A549 (cell line): ENCODE results near the gene NPAS2. TPM values are rescaled to one million over a fixed set of nuclear protein-coding genes. Genes with fewer than 3 reads are reported as not detected.

Experiments
- ATAC-seq, 2 experiments: fragments of 200-7000 bp in 1 of 2; fragments of >200 bp in 1 of 2; cut with Nextera tagmentation in 1 of 2; cut with Tn5 transposase in 1 of 2; 3 replicates each; pipeline versions ENCODE4 v1.8.0 to v1.9.1; 2018 to 2020; ENCODE audit warnings: mild to moderate bottlenecking in 1 of 2, moderate library complexity in 1 of 2
- CTCF ChIA-PET: fragments of 300-600 bp; sonication (Branson Sonifier 250); formaldehyde crosslinking; extraction: SDS; loops from one replicate; lab custom pipeline; 2021; ENCODE audit warnings: antibody characterized with exemption, inconsistent platforms; lab: Yijun Ruan, JAX
- POLR2A ChIA-PET: fragments of 350-600 bp; formaldehyde crosslinking; extraction: SDS; loops from one replicate; lab custom pipeline; 2021; ENCODE audit warnings: antibody characterized with exemption, inconsistent platforms; lab: Yijun Ruan, JAX
- DNase-seq, 2 experiments: peaks; one replicate each; pipeline versions ENCODE4 v3.0.0 to v3.0.0-alpha.2; 2011 to 2016; ENCODE audit warnings: low read depth in 1 of 2, low spot score in 1 of 2
- FAIRE-seq: peaks from 2 replicates; lab custom pipeline; 2011; peaks lifted over from hg19 to GRCh38; lab: Jason Lieb, UNC
- H3K27ac ChIP-seq, 2 experiments: fragments of >200 bp; sonication (Bioruptor Twin); formaldehyde crosslinking; 3 replicates each; pipeline ENCODE4 v1.5.1; 2016 to 2017
- H3K4me1 ChIP-seq: fragments of >200 bp; sonication (Bioruptor Twin); formaldehyde crosslinking; 3 replicates; pipeline ENCODE4 v1.6.1; 2016
- H3K4me2 ChIP-seq: fragments of >200 bp; sonication (Bioruptor Twin); formaldehyde crosslinking; 3 replicates; pipeline ENCODE4 v1.6.1; 2016
- H3K4me3 ChIP-seq: fragments of >200 bp; sonication (Bioruptor Twin); formaldehyde crosslinking; 3 replicates; pipeline ENCODE4 v1.5.1; 2016
- H3K9me3 ChIP-seq: fragments of >200 bp; sonication (Bioruptor Twin); formaldehyde crosslinking; 3 replicates; pipeline ENCODE4 v1.6.1; 2016
- CBX8 ChIP-seq: fragments of 200-600 bp; sonication (generic); IDR thresholded peaks from 2 replicates; pipeline ENCODE4 v1.6.1; 2016
- CHD4 ChIP-seq: fragments of 200-600 bp; sonication (generic); IDR thresholded peaks from 2 replicates; pipeline ENCODE4 v1.6.1; 2016; ENCODE audit warnings: antibody characterized with exemption, mild to moderate bottlenecking, borderline replicate concordance
- EHF ChIP-seq: fragments of 250-450 bp; sonication (Bioruptor Pico); IDR thresholded peaks from 2 replicates; pipeline ENCODE4 v1.5.0; 2020; ENCODE audit warnings: mild to moderate bottlenecking
- ELK1 ChIP-seq: fragments of 150-350 bp; IDR thresholded peaks from 2 replicates; pipeline ENCODE4 v1.6.1; 2014; ENCODE audit warnings: low read depth, mild to moderate bottlenecking, low read length
- ESRRA ChIP-seq: fragments of 150-350 bp; IDR thresholded peaks from 2 replicates; pipeline ENCODE4 v1.6.1; 2014; ENCODE audit warnings: mild to moderate bottlenecking, low read length, borderline replicate concordance
- FOSL2 ChIP-seq, 2 experiments: fragments of 450-650 bp in 1 of 2; fragments of >200 bp in 1 of 2; sonication (Bioruptor Twin) in 1 of 2; formaldehyde crosslinking; IDR thresholded peaks; 2 replicates each; pipeline versions ENCODE4 v1.5.0 to v1.6.1; 2016 to 2020; ENCODE audit warnings: mild to moderate bottlenecking in 1 of 2, moderate library complexity in 1 of 2
- GATA3 ChIP-seq: IDR thresholded peaks from 2 replicates; pipeline ENCODE4 v1.6.1; 2012; ENCODE audit warnings: borderline replicate concordance
- HEYL ChIP-seq: fragments of 250-450 bp; sonication (Bioruptor Pico); IDR thresholded peaks from 2 replicates; pipeline ENCODE4 v1.8.0; 2021; ENCODE audit warnings: mild to moderate bottlenecking, moderate library complexity
- HOXA7 ChIP-seq: fragments of 250-450 bp; sonication (Bioruptor Pico); IDR thresholded peaks from 2 replicates; pipeline ENCODE4 v1.5.0; 2020; ENCODE audit warnings: mild to moderate bottlenecking, moderate library complexity
- HOXB13 ChIP-seq: fragments of 250-450 bp; sonication (Bioruptor Pico); IDR thresholded peaks from 2 replicates; pipeline ENCODE4 v1.5.0; 2020; ENCODE audit warnings: low read depth, mild to moderate bottlenecking, moderate library complexity
- JUN ChIP-seq, 2 experiments: fragments of >200 bp; sonication (Bioruptor Twin); formaldehyde crosslinking; IDR thresholded peaks; 2 replicates in 1 of 2; 3 replicates in 1 of 2; pipeline ENCODE4 v1.6.1; 2016 to 2017
- KDM1A ChIP-seq: fragments of 200-600 bp; sonication (generic); IDR thresholded peaks from 2 replicates; pipeline ENCODE4 v1.6.1; 2016; ENCODE audit warnings: low read depth, mild to moderate bottlenecking
- KDM5A ChIP-seq: fragments of 200-600 bp; sonication (generic); IDR thresholded peaks from 2 replicates; pipeline ENCODE4 v1.6.1; 2016; ENCODE audit warnings: antibody characterized with exemption, mild to moderate bottlenecking
- MYC ChIP-seq: IDR thresholded peaks from 2 replicates; pipeline ENCODE4 v1.6.1; 2012; ENCODE audit warnings: mild to moderate bottlenecking, inconsistent platforms, low read length, improper control_type of control experiment, borderline replicate concordance
- POLR2AphosphoS2 ChIP-seq: conservative IDR thresholded peaks from 2 replicates; pipeline ENCODE4 v1.6.1; 2012; ENCODE audit warnings: low read length, improper control_type of control experiment, inconsistent platforms
- RAD21 ChIP-seq, 2 experiments: fragments of >200 bp in 1 of 2; sonication (Bioruptor Twin) in 1 of 2; formaldehyde crosslinking in 1 of 2; IDR thresholded peaks in 1 of 2; conservative IDR thresholded peaks in 1 of 2; 2 replicates in 1 of 2; 3 replicates in 1 of 2; pipeline ENCODE4 v1.6.1; 2012 to 2018; ENCODE audit warnings: inconsistent platforms in 1 of 2
- REST ChIP-seq: fragments of 200-600 bp; sonication (generic); IDR thresholded peaks from 2 replicates; pipeline ENCODE4 v1.6.1; 2016; ENCODE audit warnings: antibody characterized with exemption, mild to moderate bottlenecking, moderate library complexity
- RFX5 ChIP-seq: fragments of 450-650 bp; IDR thresholded peaks from 2 replicates; pipeline ENCODE4 v1.7.1; 2014; ENCODE audit warnings: antibody characterized with exemption, mild to moderate bottlenecking, moderate library complexity
- SMC3 ChIP-seq: fragments of >200 bp; sonication (Bioruptor Twin); formaldehyde crosslinking; IDR thresholded peaks from 3 replicates; pipeline ENCODE4 v1.6.1; 2018; ENCODE audit warnings: inconsistent platforms
- ZSCAN20 ChIP-seq: fragments of 250-450 bp; sonication (Bioruptor Pico); IDR thresholded peaks from 2 replicates; pipeline ENCODE4 v1.8.0; 2022; ENCODE audit warnings: mild to moderate bottlenecking, moderate library complexity
- WGBS: methylation state at CpG from one replicate; pipeline ENCODE4 v1.1.6; 2017; ENCODE audit errors: missing lambda C conversion rate; 5-methylcytosine and 5-hydroxymethylcytosine counted together
- polyA plus RNA-seq, 4 experiments: library from polyadenylated mRNA; depleted of rRNA in 3 of 4; stranded (reverse); fragments of >200 nt; fragmentation: RNase III in 1 of 4; extraction: RNeasy Plus Mini Kit Qiagen cat#74134 plus additional on column Dnase treatment in 1 of 4; gene quantifications; 2 replicates in 3 of 4; 3 replicates in 1 of 4; pipeline ENCODE4 v1.2.3, GENCODE V29; 2011 to 2017
- TF ChIP-seq, protein P1 (sequence below): IDR thresholded peaks from 2 replicates; pipeline ENCODE4 v1.6.1; 2012

Gene NPAS2
- polyA plus RNA-seq, 2 of the 4 experiments (the other 2 are of a cell fraction) = 31.4 to 56.1 TPM

GRCh38 chr2:100812573-100812972 is 7.4 kb upstream of the NPAS2 start:
- CTCF ChIA-PET = no interaction called here

DNA sequence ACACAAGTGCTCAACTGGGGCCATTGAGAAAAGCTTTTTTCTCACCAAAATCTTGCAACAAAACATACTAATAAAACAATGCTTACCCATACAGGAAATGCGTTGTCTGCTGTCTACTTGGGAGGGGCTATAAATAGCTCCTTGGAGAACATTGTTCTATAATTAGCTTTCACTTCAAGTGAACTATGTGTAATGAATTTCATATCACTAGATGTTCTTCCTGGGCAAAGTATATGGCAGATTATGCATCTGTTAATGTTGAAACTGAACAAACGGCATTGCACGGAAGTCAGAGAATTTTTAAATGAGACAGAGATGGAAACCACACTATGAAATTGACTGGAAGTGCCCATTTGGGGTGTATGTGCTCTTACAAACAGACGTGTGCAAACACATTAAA is 6.4 kb upstream of the NPAS2 start:
- ChIA-PET POLR2A (no interaction called here), CTCF (interaction anchor here (1.1 to 2.0 kb wide), 2 partner anchors 203 to 206 kb away, joined by 4 to 6 read pairs; no protein-coding TSS in a partner anchor)
- H3K4me1 ChIP-seq = peaks cover 15% of the 10 kb centered on the region
- H3K4me2 ChIP-seq = no peak overlapping the region
- no peak overlapping the region for H3K27ac ChIP-seq
- WGBS = 85% methylated on average over 4 of the region's 4 CpGs
- H3K9me3 ChIP-seq = no peaks in the 10 kb centered on the region
- FAIRE-seq (no peak), DNase-seq (no peak), ATAC-seq (no peak)
- TF ChIP-seq CBX8 (no peak), KDM5A (no peak), ESRRA (no peak)
- H3K4me3 ChIP-seq = no peak overlapping the region

More at GRCh38 chr2:100812573-100812972, 7.4 kb upstream of the NPAS2 start:
- 85% methylated on average over 4 of the region's 4 CpGs for WGBS
- DNase-seq (no peak), ATAC-seq (no peak), FAIRE-seq (no peak)
- no peaks in the 10 kb centered on the region for H3K9me3 ChIP-seq
- no peak overlapping the region for H3K27ac ChIP-seq
- POLR2A ChIA-PET = no interaction called here
- TF ChIP-seq FOSL2 (IDR thresholded peaks at IDR 0.05) (no peak), FOSL2 (CRISPR knock-in tag; IDR thresholded peaks at IDR 0.05) (no peak), POLR2AphosphoS2 (no peak), ELK1 (no peak), JUN (IDR thresholded peaks at IDR 0.05) (no peak), REST (no peak), RFX5 (no peak), SMC3 (no peak), CHD4 (no peak), GATA3 (no peak), RAD21 (conservative IDR thresholded peaks at IDR 0.05 in 1 of 2, IDR thresholded peaks at IDR 0.05 in 1 of 2) (no peak), KDM1A (no peak), HOXA7 (CRISPR knock-in tag) (no peak)
- TF ChIP-seq, protein P1, sequence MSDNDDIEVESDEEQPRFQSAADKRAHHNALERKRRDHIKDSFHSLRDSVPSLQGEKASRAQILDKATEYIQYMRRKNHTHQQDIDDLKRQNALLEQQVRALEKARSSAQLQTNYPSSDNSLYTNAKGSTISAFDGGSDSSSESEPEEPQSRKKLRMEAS = no peak
- H3K4me3 ChIP-seq = no peak overlapping the region
- H3K4me2 ChIP-seq = no peak overlapping the region
- H3K4me1 ChIP-seq = peaks cover 9% of the 10 kb centered on the region

DNA sequence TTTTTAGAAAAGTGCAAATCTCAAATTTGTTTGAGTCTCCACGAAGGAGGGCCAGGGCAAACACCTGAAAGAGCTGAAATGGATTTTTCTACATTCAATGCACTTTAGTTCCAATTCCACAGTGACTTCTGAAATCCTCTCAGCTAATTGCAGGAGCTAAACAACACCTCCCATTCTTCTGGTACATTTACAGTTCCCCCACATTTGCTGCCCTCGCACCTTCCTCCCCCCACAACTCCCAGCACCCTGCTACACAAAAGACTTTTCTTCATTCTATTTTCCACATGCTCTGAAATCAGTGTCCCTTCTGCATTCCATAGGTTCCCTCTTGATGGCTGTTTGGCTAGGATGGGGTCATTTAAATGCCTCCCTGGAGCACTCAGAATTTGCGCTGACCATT is 5.9 kb upstream of the NPAS2 start:
- H3K9me3 ChIP-seq = no peaks in the 10 kb centered on the region
- DNase-seq (no peak), FAIRE-seq (no peak), ATAC-seq (no peak)
- ChIA-PET POLR2A (no interaction called here), CTCF (interaction anchor here (0.9 to 2.0 kb wide), 4 partner anchors 9 to 207 kb away, joined by 4 to 6 read pairs (median 4); no protein-coding TSS in a partner anchor)
- H3K4me3 ChIP-seq = no peak overlapping the region
- WGBS = 86% methylated on average over 3 of the region's 3 CpGs
- H3K4me2 ChIP-seq = peak overlapping the region; percentile 34; the same call in 2 of the 3 replicates
- no peak for TF ChIP-seq HEYL (CRISPR knock-in tag)
- TF ChIP-seq MYC = no peak
- TF ChIP-seq EHF (CRISPR knock-in tag) = no peak
- no peak for TF ChIP-seq HOXB13
- TF ChIP-seq, protein P1 = no peak
- TF ChIP-seq KDM5A = no peak
- no peak for TF ChIP-seq ZSCAN20 (CRISPR knock-in tag)
- TF ChIP-seq GATA3 = no peak
- no peak overlapping the region for H3K27ac ChIP-seq
- peaks cover 15% of the 10 kb centered on the region for H3K4me1 ChIP-seq
